Liver (tissue), 9 donors: Measurements from ENCODE around the gene ACKR3. TPM values are rescaled to one million over a fixed set of nuclear protein-coding genes. Genes with fewer than 3 reads are reported as not detected.

ENCODE experiments used
- DNase-seq: peaks from one replicate; pipeline ENCODE4 v3.0.0-alpha.2; 2017; ENCODE audit warnings: low spot score
- H3K27ac ChIP-seq, 2 donors: one replicate each; pipeline ENCODE4 v1.7.0; 2013; ENCODE audit warnings: inconsistent platforms in 2 of 2, low read length in 2 of 2, control low read depth in 1 of 2, low read depth in 1 of 2, mild to moderate bottlenecking in 1 of 2
- H3K27me3 ChIP-seq, 4 donors: one replicate each; pipeline versions ENCODE4 v1.6.1 to v1.7.0; 2013; ENCODE audit warnings: low read length in 3 of 4, inconsistent platforms in 1 of 4, mild to moderate bottlenecking in 1 of 4, moderate library complexity in 1 of 4; ENCODE audit not compliant: control insufficient read depth in 4 of 4, insufficient read depth in 4 of 4
- H3K36me3 ChIP-seq, 4 donors: one replicate each; pipeline versions ENCODE4 v1.6.1 to v1.7.0; 2013; ENCODE audit warnings: low read length in 3 of 4, mild to moderate bottlenecking in 3 of 4, low read depth in 1 of 4, moderate library complexity in 1 of 4; ENCODE audit not compliant: control insufficient read depth in 4 of 4, insufficient read depth in 3 of 4
- H3K4me1 ChIP-seq, 4 donors: one replicate each; pipeline versions ENCODE4 v1.6.1 to v1.7.0; 2013; ENCODE audit warnings: low read length in 3 of 4, mild to moderate bottlenecking in 3 of 4, moderate library complexity in 1 of 4; ENCODE audit not compliant: control insufficient read depth in 4 of 4, insufficient read depth in 4 of 4
- H3K4me3 ChIP-seq, 3 donors: one replicate each; pipeline versions ENCODE4 v1.6.1 to v1.7.0; 2013; ENCODE audit warnings: low read length in 3 of 3, control low read depth in 1 of 3, low read depth in 1 of 3, mild to moderate bottlenecking in 1 of 3
- H3K9ac ChIP-seq, 2 donors: one replicate each; pipeline ENCODE4 v1.7.0; 2013; ENCODE audit warnings: low read length in 2 of 2, mild to moderate bottlenecking in 2 of 2, moderate library complexity in 2 of 2, control low read depth in 1 of 2, low read depth in 1 of 2
- H3K9me3 ChIP-seq, 4 donors: one replicate each; pipeline versions ENCODE4 v1.6.1 to v1.7.0; 2013; ENCODE audit warnings: low read length in 3 of 4; ENCODE audit not compliant: control insufficient read depth in 4 of 4
- ATF3 ChIP-seq: IDR thresholded peaks from 2 replicates; pipeline ENCODE4 v1.6.1; 2016; ENCODE audit warnings: antibody characterized with exemption
- CTCF ChIP-seq: fragments of 150-350 bp; IDR thresholded peaks from 2 replicates; pipeline ENCODE4 v1.5.1; 2017; ENCODE audit warnings: improper control_type of control experiment, low read depth, low read length; ENCODE audit not compliant: missing input control
- FOXA1 ChIP-seq: IDR thresholded peaks from 2 replicates; pipeline ENCODE4 v1.6.1; 2016; ENCODE audit warnings: antibody characterized with exemption
- GABPA ChIP-seq, 2 donors: IDR thresholded peaks in 1 of 2; conservative IDR thresholded peaks in 1 of 2; 2 replicates each; pipeline ENCODE4 v1.6.1; 2016; ENCODE audit warnings: antibody characterized with exemption in 2 of 2, mild to moderate bottlenecking in 1 of 2, moderate library complexity in 1 of 2
- HNF4A ChIP-seq, 2 donors: conservative IDR thresholded peaks; 2 replicates each; pipeline ENCODE4 v1.6.1; 2016; ENCODE audit warnings: antibody characterized with exemption in 2 of 2, mild to moderate bottlenecking in 2 of 2
- HNF4G ChIP-seq: IDR thresholded peaks from 2 replicates; pipeline ENCODE4 v1.6.1; 2016; ENCODE audit warnings: antibody characterized with exemption
- JUND ChIP-seq, 2 donors: IDR thresholded peaks; 2 replicates each; pipeline ENCODE4 v1.6.1; 2016; ENCODE audit warnings: antibody characterized with exemption in 2 of 2
- RAD21 ChIP-seq, 2 donors: IDR thresholded peaks; 2 replicates each; pipeline ENCODE4 v1.6.1; 2016; ENCODE audit warnings: antibody characterized with exemption in 2 of 2, mild to moderate bottlenecking in 2 of 2
- REST ChIP-seq: IDR thresholded peaks from 2 replicates; pipeline ENCODE4 v1.6.1; 2016; ENCODE audit warnings: antibody characterized with exemption, mild to moderate bottlenecking
- RXRA ChIP-seq, 2 donors: IDR thresholded peaks; 2 replicates each; pipeline ENCODE4 v1.6.1; 2017 to 2018; ENCODE audit warnings: antibody characterized with exemption in 2 of 2, mild to moderate bottlenecking in 1 of 2
- TAF1 ChIP-seq: conservative IDR thresholded peaks from 2 replicates; pipeline ENCODE4 v1.6.1; 2016; ENCODE audit warnings: antibody characterized with exemption, mild to moderate bottlenecking
- YY1 ChIP-seq: IDR thresholded peaks from 2 replicates; pipeline ENCODE4 v1.6.1; 2016; ENCODE audit warnings: antibody characterized with exemption, mild to moderate bottlenecking
- ZBTB33 ChIP-seq: IDR thresholded peaks from 2 replicates; pipeline ENCODE4 v1.6.1; 2016; ENCODE audit warnings: antibody characterized with exemption
- WGBS: extraction: QIAGEN DNeasy Blood & Tissue Kit; methylation state at CpG from one replicate; pipeline ENCODE4 v1.1.7; 2013; 5-methylcytosine and 5-hydroxymethylcytosine counted together
- polyA plus RNA-seq, 2 donors: library from polyadenylated mRNA; stranded (reverse) in 1 of 2; unstranded in 1 of 2; fragments of 200-250 nt in 1 of 2; fragments of >200 nt in 1 of 2; fragmentation: Nextera tagmentation in 1 of 2; extraction: Ambion mirVana in 1 of 2; gene quantifications; one replicate each; pipeline versions ENCODE4 v1.2.1 to v1.2.3, GENCODE V29; 2013 to 2015
- total RNA-seq, 2 donors: library from RNA; depleted of rRNA; stranded (reverse); fragments of >200 nt; gene quantifications; one replicate each; pipeline ENCODE4 v1.2.3, GENCODE V29; 2014
- donor health status: healthy.
- donor health status: healthy.
- donor health status: healthy.
- donor health status: healthy.
- donor health status: healthy.

ACKR3 gene
- total and polyA plus RNA-seq, 4 donors = 1.6 to 6.0 (median 3.0) TPM

- TF ChIP-seq REST (no peak), GABPA (IDR thresholded peaks at IDR 0.05 in 1 of 2, conservative IDR thresholded peaks at IDR 0.05 in 1 of 2) (no peak)
Observed at GRCh38 chr2:236549165-236549564, 20.5 kb upstream of the ACKR3 start (continued).

GRCh38 chr2:236550290-236550689 is 19.3 kb upstream of the ACKR3 start:
- WGBS = 94% methylated on average over 8 of the region's 8 CpGs
- no peak for DNase-seq

GRCh38 chr2:236550701-236551465 is 18.7 kb upstream of the ACKR3 start:
- TF ChIP-seq FOXA1 = no peak
- no peak for TF ChIP-seq CTCF
- TF ChIP-seq GABPA (IDR thresholded peaks at IDR 0.05 in 1 of 2, conservative IDR thresholded peaks at IDR 0.05 in 1 of 2) = no peak
- TF ChIP-seq ATF3 = no peak
- no peak for TF ChIP-seq ZBTB33
- no peak for TF ChIP-seq HNF4A (conservative IDR thresholded peaks at IDR 0.05)
- no peak for TF ChIP-seq RXRA (IDR thresholded peaks at IDR 0.05)
- no peaks in the 10 kb centered on the region for H3K27me3 ChIP-seq
- WGBS = 83% methylated on average over 13 of the region's 13 CpGs
- H3K4me1 ChIP-seq = no peaks in the 10 kb centered on the region
- no peaks in the 10 kb centered on the region for H3K9me3 ChIP-seq
- H3K27ac ChIP-seq = no peak overlapping the region
- H3K9ac ChIP-seq = no peak overlapping the region
- H3K4me3 ChIP-seq = no peak overlapping the region
- no peak for DNase-seq
- no peaks in the 10 kb centered on the region for H3K36me3 ChIP-seq

More at GRCh38 chr2:236550290-236550689, 19.3 kb upstream of the ACKR3 start:
- Histone ChIP-seq H3K27ac (no peak overlapping the region), H3K9ac (no peak overlapping the region), H3K4me1 (no peaks in the 10 kb centered on the region), H3K9me3 (no peaks in the 10 kb centered on the region), H3K4me3 (no peak overlapping the region), H3K27me3 (no peaks in the 10 kb centered on the region), H3K36me3 (no peaks in the 10 kb centered on the region)
- TF ChIP-seq RXRA (IDR thresholded peaks at IDR 0.05) = no peak
- no peak for TF ChIP-seq RAD21 (IDR thresholded peaks at IDR 0.05)
- no peak for TF ChIP-seq TAF1
- no peak for TF ChIP-seq JUND (IDR thresholded peaks at IDR 0.05)
- TF ChIP-seq FOXA1 = no peak
- no peak for TF ChIP-seq YY1
- no peak for TF ChIP-seq CTCF
- no peak for TF ChIP-seq ATF3
- TF ChIP-seq HNF4G = no peak
